Neural progenitor cell (in vitro differentiated cells): ENCODE measurements around the gene RGS7.

Source experiments
- EZH2 ChIP-seq: fragments of 200-600 bp; sonication (generic); IDR thresholded peaks from 2 replicates; pipeline ENCODE4 v1.6.1; 2017; ENCODE audit warnings: antibody characterized with exemption, mild to moderate bottlenecking, moderate library complexity
- EZH2phosphoT487 ChIP-seq: fragments of 200-600 bp; sonication (generic); IDR thresholded peaks from 2 replicates; pipeline ENCODE4 v1.6.1; 2017; ENCODE audit warnings: antibody characterized with exemption
- TF ChIP-seq, protein P1 (sequence below): fragments of 200-600 bp; sonication (generic); IDR thresholded peaks from 2 replicates; pipeline ENCODE4 v1.5.1; 2017; ENCODE audit warnings: antibody characterized with exemption, mild to moderate bottlenecking

DNA sequence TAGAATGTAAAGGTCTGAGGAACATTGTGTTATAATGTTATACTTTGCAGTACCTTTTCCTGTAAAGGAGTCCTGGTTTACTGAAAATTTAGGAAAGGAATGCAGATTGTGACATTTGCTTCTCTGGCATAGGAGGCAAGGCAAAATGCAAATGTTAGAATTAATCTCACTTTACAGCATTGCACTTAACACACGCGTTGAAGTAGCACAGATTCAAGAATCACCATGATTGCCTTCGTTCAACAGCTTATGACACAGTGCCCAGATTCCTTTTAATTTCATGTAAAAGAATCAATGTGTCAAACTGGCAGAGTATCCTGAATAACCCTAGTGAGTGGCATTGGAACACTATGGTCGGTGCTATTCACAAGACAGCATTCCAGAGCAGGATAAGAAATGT, 47.4 kb downstream of the RGS7 start:
- TF ChIP-seq, protein P1, sequence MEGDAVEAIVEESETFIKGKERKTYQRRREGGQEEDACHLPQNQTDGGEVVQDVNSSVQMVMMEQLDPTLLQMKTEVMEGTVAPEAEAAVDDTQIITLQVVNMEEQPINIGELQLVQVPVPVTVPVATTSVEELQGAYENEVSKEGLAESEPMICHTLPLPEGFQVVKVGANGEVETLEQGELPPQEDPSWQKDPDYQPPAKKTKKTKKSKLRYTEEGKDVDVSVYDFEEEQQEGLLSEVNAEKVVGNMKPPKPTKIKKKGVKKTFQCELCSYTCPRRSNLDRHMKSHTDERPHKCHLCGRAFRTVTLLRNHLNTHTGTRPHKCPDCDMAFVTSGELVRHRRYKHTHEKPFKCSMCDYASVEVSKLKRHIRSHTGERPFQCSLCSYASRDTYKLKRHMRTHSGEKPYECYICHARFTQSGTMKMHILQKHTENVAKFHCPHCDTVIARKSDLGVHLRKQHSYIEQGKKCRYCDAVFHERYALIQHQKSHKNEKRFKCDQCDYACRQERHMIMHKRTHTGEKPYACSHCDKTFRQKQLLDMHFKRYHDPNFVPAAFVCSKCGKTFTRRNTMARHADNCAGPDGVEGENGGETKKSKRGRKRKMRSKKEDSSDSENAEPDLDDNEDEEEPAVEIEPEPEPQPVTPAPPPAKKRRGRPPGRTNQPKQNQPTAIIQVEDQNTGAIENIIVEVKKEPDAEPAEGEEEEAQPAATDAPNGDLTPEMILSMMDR, result no peak
- TF ChIP-seq EZH2 (no peak), EZH2phosphoT487 (no peak)
